ENCODE results near the gene ARHGEF33.

ARHGEF33 gene

DNA sequence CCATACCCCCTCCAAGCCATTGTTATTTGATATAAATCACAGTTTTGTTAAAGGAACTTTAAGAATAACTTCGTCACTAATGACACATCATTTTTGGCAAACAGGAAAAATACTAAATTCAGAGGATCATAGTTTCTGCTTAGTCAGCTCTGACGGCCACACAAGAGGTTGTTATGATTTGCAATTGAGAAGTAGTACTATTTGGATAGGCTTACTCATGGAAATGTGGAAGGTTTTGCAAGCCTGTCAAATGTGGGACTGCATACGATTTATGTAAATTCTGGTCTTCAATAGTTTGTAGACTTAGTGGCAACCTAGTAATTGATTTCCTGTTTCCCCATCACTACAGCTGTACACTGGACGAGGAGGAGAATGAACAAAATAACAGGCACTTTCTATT is 108.1 kb downstream of the ARHGEF33 start:
- TF ChIP-seq, protein P1, sequence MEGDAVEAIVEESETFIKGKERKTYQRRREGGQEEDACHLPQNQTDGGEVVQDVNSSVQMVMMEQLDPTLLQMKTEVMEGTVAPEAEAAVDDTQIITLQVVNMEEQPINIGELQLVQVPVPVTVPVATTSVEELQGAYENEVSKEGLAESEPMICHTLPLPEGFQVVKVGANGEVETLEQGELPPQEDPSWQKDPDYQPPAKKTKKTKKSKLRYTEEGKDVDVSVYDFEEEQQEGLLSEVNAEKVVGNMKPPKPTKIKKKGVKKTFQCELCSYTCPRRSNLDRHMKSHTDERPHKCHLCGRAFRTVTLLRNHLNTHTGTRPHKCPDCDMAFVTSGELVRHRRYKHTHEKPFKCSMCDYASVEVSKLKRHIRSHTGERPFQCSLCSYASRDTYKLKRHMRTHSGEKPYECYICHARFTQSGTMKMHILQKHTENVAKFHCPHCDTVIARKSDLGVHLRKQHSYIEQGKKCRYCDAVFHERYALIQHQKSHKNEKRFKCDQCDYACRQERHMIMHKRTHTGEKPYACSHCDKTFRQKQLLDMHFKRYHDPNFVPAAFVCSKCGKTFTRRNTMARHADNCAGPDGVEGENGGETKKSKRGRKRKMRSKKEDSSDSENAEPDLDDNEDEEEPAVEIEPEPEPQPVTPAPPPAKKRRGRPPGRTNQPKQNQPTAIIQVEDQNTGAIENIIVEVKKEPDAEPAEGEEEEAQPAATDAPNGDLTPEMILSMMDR (IDR thresholded peaks at IDR 0.05; ENCODE audit: low read depth, low read length): no peak
- Histone ChIP-seq H3K36me3 (peaks cover 13% of the 10 kb centered on the region), H3K4me3 (ENCODE audit: low read depth, low read length) (no peak overlapping the region), H3K9me3 (no peaks in the 10 kb centered on the region), H3K4me1 (no peaks in the 10 kb centered on the region), H3K27me3 (no peaks in the 10 kb centered on the region)
- DNase-seq: no peak

DNA sequence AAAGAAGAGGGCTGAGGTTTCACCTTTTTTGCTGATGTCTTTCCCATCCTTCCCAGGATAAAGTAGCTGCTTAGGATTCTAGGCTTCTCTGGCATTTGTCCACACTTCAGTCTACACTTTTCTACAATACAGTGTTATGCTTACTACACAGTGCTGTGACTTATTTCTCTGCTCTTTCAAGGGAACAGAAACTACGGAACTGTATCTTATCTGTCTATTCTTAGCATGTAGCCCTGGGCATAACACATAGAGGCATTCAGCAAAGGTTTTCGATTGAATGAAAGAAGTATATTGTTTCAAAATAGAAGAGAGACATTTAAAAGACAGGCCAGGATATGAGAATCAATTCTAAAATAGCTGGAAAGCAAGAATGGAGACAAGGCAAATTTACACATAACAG is 110.9 kb downstream of the ARHGEF33 start:
- Histone ChIP-seq H3K4me3 (ENCODE audit: low read depth, low read length) (no peak overlapping the region), H3K4me1 (no peaks in the 10 kb centered on the region), H3K36me3 (peaks cover 12% of the 10 kb centered on the region), H3K9me3 (no peaks in the 10 kb centered on the region), H3K27me3 (no peaks in the 10 kb centered on the region)
- TF ChIP-seq, protein P1 (IDR thresholded peaks at IDR 0.05; ENCODE audit: low read depth, low read length): no peak
- DNase-seq: no peak

DNA sequence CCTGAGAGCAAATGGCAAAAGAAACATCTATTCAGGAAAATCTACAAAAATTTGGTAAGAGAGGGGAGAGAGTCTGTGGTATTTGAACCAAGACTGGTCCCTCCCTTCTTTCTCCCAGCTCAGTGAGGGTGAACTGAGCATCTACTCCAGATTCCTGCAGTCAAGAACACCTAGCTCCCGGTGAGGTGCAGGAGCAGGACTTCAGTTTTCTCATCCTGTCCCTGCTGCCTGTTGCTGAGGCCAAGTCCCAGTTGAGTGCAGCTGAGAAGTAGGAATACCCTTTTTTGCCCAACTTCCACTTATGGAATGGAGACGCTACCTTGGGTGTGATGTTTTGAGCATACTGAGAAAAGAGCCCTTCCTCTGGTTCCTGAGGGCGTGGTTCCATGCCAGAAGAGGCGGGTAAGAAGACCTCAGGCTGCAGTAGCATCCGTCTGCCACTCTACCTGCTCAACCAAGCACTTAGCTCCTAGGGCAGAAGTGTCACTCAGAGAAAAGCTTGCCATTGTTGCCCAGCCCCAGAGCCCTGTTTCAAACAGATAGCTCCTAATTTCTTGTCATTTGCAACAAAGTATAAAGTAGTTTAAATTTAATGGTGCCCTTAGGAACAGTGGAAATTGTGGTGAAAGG is 118.3 kb downstream of the ARHGEF33 start:
- TF ChIP-seq, protein P1 (IDR thresholded peaks at IDR 0.05; ENCODE audit: low read depth, low read length): no peak
- Histone ChIP-seq H3K9me3 (no peaks in the 10 kb centered on the region), H3K4me1 (no peaks in the 10 kb centered on the region), H3K4me3 (ENCODE audit: low read depth, low read length) (no peak overlapping the region), H3K27me3 (no peaks in the 10 kb centered on the region), H3K36me3 (peaks cover 4% of the 10 kb centered on the region)
- DNase-seq: no peak

DNA sequence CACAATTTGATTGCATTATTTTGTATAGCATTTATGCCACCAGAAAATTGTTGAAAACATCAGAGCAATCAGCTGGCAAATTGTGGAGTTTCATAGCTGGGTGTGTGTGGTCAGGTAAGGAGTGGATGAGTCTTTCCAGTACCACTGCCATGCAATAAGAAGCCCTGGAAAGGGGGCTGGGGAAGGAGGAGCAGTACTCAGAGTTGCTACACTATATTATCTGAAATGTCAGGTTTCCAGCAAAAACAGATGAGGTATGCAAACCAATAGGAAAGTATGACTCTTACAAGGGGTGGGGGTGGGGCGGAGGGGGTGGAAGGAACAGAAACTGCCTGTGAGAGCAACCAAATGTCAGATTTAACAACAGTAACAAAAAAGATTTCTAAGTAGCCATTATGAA is 119.0 kb downstream of the ARHGEF33 start:
- TF ChIP-seq, protein P1 (IDR thresholded peaks at IDR 0.05; ENCODE audit: low read depth, low read length): no peak
- no peak for DNase-seq
- Histone ChIP-seq H3K4me1 (no peaks in the 10 kb centered on the region), H3K36me3 (peaks cover 4% of the 10 kb centered on the region), H3K4me3 (ENCODE audit: low read depth, low read length) (no peak overlapping the region), H3K9me3 (no peaks in the 10 kb centered on the region), H3K27me3 (no peaks in the 10 kb centered on the region)

DNA sequence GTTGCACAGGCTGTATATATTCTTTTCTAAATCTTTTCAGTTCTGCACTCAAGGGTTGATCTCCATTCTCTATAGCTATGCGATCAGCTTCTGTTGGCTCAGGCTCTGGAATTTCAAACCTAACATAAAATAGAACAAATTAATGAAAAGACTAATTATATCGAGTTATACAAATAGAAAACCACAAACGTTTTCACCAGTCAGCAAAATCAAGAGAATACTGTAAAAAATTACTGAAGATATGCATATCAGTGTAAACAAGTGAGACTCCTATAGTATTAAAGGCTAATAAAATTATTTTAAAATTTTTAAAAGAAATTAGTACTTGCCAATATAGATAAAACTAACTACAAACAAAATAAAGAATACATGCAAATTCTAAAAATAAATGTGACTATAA is 124.2 kb downstream of the ARHGEF33 start:
- Histone ChIP-seq H3K9me3 (no peaks in the 10 kb centered on the region), H3K4me1 (no peaks in the 10 kb centered on the region), H3K4me3 (ENCODE audit: low read depth, low read length) (no peak overlapping the region), H3K36me3 (no peaks in the 10 kb centered on the region; the same call in 1 of the 2 replicates), H3K27me3 (no peaks in the 10 kb centered on the region)
- DNase-seq: no peak
- TF ChIP-seq, protein P1 (IDR thresholded peaks at IDR 0.05; ENCODE audit: low read depth, low read length): no peak

DNA sequence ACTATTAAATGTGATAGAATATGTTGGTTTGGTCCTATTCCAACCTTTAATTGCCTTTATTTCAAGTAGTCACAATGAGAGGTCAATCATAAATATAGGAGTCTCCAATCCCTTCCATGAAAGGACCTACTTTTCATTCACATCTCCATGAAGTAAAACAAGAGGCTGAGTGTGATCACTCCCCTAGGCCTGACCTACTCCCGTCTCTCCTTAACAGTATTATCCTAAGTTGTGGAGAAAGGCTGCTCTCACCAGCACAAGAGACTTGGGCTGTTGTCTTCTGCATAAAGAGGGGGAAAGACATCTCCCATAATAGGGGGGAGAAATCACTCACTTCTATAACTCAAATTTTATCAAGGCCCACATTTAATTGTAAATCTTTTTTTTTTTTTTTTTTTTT is 125.7 kb downstream of the ARHGEF33 start:
- no peaks in the 10 kb centered on the region for H3K9me3 ChIP-seq
- no peak overlapping the region for H3K4me3 ChIP-seq (ENCODE audit: low read depth, low read length)
- H3K4me1 ChIP-seq: no peaks in the 10 kb centered on the region
- TF ChIP-seq, protein P1 (IDR thresholded peaks at IDR 0.05; ENCODE audit: low read depth, low read length): no peak
- no peak for DNase-seq
- no peaks in the 10 kb centered on the region; the same call in 1 of the 2 replicates for H3K36me3 ChIP-seq
- no peaks in the 10 kb centered on the region for H3K27me3 ChIP-seq
